Fibroblast of gingiva (primary cell): ENCODE results near the gene MSANTD1.
A peak's percentile ranks its signal among the peaks of the same experiment; 100 is the strongest.

Source experiments
- DNase-seq: peaks from one replicate; pipeline ENCODE4 v3.0.0-alpha.2; 2011; ENCODE audit warnings: low read depth

Gene MSANTD1

DNA sequence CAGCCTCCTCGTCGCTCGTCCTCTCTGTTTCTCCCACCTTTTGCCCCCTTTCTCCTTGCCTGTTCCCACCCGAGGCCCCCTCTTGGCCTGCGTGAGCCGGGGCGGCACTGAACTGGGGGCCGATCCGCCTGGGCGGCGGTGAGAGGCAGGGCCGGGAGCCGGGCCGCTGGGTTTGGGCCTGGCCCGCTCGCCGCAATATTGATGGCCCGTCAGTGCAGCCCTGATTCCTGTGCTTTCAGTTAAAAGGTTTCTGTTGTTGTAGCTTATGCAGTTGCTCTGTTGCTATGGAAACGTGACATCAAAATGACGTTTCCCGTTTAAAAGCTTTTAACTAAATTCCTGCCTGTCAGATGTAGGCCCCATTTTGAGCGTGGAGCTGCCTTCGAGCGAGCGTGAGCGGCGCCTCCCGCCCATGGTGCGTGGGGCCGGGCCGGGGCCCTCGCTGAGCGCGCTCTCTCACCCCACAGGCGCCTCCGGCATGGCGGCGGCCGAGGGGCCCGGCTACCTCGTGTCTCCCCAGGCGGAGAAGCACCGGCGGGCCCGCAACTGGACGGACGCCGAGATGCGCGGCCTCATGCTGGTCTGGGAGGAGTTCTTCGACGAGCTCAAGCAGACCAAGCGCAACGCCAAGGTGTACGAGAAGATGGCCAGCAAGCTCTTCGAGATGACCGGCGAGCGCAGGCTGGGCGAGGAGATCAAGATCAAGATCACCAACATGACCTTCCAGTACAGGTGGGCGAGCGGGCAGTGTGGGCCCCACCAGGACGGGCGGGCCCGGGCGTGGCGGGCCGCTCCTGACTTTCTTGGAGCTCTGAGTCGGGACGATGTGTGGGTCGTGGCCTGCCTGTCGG lies at the start of gene MSANTD1:
TSS of gene MSANTD1 (plus strand) at position 349 of the 851 bp plus-strand sequence. CDS start at position 413, 64 bp downstream.
- peak; percentile 42 for DNase-seq

DNA sequence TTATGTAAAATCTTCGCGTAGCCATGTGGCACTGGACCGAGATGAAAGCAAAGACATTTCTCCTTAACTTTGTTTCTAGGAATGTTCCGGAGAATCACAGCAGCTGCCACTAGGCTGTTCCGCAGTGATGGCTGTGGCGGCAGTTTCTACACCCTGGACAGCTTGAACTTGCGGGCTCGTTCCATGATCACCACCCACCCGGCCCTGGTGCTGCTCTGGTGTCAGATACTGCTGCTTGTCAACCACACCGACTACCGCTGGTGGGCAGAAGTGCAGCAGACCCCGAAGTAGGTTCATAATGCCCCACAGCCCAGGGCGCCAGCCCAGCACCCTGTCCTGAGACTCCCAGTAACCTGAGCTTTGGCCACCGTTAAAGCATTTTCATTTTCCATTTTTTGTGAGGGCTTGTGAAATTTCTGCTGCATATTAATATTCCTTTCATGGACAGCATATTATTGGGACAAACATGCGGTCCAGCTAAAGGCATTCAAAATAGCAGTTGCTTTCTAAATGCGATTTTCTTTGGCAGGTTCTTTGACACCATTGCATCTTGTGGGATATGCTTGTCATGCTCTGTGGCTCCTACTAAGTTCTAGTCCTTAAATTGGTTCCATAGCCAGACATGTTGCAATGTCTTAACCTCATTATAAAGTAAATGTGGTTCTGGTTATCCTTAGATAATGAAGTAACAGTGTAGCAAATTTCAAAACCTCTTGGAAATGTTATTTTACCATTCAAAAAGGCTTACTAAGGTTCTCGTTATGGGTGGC lies 49.1 kb upstream of the MSANTD1 start:
- peak; percentile 96 for DNase-seq

DNA sequence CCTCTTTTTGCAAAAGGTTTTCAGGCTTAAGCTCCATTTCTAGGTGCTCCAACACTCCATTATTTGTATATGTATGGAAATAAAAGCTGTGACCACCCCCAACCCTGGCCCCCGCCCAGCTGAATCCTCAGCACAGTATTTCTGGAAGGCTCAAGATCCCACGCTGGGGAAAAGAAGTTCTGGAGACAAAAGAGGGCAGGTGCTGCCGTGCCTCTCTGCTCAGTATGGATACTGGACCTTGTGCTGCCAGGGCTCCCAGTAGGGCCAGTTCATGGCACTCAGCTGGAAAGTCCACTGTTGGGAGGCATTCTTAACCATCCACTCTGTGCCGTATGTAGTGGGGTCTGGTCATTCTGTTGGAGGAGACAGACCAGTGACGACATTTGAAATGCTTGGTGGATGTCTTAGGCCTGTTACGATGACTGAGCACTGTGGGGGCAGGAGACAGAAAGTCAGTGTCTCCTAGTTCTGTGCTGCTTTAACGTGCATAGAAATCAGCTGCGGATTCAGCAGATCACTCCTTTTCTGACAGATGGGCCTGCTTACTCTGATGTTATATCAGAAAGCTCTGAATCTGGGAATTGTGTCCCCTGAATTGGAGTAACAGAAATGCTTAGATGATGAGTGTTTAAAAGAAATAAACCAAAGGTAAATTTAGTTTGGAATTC lies 48.4 kb upstream of the MSANTD1 start:
- no peak for DNase-seq

DNA sequence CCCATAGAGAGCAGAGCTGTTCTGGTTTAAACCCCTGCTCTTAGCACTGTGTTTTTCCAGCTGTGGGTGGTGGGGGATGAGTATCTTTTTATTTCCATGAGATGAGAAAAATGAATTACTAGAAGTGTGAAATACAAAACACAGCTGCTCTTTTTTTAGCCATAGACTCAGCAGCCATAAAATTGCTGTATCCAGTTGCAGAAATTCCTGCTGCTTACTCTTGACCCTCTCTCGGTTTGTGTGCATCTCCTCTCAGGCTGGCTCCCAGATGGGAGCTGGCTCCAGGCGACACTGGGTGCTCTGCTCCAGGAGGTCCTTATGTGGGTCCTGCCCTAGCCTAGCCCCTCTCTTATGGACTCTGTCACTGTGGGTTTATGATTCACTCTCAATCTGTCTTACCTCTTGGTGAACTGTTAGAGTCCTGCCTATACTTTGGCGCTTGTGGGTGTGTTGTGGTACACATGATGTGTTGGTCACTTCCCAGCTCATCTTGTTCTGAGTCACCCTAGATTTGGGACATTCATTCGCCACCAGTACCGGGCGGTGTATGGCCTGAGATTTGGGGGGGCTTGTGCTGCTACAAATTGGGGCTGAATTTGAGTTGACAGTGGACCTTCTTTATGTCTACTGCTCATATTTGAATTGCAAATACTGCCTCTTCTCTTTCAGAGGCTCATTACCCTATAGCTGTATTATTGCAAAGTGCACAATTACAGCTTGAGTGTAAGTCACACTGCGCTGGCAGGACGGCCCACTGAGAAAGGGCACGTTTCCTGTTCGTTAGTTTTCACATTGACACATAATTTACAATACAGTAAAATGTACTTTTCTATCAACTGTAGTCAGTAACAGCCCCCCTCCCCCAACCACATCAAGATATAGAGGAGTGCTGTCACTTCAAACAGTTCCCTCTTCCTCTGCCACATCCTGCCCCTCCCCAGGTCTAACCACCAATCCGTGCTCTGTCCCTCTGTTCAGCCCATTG lies 46.9 kb upstream of the MSANTD1 start:
- no peak for DNase-seq

- peak; percentile 56 for DNase-seq
Observed at GRCh38 chr4:3202836-3203820, 45.8 kb upstream of the MSANTD1 start.

DNA sequence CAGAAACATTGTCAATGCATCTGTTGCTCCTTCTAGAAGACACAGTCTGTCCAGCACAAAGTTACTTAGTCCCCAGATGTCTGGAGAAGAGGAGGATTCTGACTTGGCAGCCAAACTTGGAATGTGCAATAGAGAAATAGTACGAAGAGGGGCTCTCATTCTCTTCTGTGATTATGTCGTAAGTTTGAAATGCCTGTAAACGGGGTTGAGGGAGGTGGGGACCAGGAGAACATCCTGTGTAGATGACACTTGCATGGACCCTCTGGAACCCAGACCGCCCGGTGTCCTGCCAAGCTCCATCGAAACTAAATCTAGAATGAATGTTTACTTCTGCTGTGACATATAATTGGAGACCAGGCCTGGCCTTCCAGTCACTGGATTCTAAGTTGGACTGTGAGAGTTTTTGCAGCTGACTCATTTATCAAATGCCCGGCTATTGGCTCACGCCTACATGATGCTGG lies 45.0 kb upstream of the MSANTD1 start:
- peak; percentile 75 for DNase-seq

DNA sequence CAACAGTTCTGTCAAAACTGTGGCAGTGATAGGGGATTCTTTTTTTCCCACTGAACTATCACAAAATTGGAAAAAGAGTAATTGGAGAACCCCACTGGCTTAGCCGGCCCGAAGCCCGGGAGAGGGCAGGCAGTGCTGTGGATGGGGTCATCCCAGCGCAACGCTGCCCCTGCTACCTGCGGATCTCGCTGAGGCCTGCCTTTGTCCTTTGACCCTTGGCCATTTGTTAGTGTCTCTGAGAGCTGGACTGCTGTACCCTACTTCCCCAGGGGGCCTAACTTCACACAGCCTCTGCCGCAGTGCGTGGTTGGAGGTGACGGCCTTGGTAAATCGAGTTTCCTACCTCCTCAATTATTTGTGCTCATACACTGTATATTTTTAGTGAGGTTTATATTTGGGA lies 43.0 kb upstream of the MSANTD1 start:
- no peak for DNase-seq

DNA sequence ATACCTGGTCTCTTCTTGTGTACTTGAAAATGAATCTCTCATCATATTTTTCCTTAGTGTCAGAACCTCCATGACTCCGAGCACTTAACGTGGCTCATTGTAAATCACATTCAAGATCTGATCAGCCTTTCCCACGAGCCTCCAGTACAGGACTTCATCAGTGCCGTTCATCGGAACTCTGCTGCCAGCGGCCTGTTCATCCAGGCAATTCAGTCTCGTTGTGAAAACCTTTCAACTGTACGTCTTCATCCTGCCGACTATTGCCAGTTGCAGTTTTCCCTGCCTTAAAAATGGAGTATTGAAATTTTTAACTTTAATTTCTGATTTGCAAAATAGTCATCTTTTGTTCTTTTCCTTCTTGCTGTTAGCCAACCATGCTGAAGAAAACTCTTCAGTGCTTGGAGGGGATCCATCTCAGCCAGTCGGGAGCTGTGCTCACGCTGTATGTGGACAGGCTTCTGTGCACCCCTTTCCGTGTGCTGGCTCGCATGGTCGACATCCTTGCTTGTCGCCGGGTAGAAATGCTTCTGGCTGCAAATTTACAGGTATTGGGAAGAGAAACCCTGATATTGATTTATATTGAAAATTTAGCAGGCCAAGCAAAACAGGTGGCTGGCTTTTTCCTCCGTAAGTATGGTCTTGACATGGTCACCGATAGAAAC lies 42.4 kb upstream of the MSANTD1 start:
- DNase-seq: no peak

GRCh38 chr4:3207531-3208037 lies 41.4 kb upstream of the MSANTD1 start:
- DNase-seq: peak; percentile 81

DNA sequence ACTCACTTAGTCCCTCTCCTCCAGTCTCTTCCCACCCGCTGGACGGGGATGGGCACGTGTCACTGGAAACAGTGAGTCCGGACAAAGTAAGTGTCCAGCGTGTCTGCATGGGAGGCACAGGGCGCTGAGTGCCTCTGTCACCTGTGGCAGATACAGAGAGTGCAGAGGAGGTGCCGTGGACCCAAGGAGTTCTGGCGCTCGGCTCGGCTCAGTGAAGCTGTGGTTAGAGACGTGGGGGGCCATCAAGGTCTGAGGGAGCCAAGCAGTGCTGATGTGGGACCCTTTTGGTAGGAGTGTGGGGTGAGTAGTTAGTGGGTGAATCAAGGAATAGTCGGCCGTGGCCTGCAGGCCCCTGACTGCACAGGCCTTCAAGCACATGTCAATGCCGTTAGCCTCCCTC lies 40.1 kb upstream of the MSANTD1 start:
- DNase-seq: no peak

DNA sequence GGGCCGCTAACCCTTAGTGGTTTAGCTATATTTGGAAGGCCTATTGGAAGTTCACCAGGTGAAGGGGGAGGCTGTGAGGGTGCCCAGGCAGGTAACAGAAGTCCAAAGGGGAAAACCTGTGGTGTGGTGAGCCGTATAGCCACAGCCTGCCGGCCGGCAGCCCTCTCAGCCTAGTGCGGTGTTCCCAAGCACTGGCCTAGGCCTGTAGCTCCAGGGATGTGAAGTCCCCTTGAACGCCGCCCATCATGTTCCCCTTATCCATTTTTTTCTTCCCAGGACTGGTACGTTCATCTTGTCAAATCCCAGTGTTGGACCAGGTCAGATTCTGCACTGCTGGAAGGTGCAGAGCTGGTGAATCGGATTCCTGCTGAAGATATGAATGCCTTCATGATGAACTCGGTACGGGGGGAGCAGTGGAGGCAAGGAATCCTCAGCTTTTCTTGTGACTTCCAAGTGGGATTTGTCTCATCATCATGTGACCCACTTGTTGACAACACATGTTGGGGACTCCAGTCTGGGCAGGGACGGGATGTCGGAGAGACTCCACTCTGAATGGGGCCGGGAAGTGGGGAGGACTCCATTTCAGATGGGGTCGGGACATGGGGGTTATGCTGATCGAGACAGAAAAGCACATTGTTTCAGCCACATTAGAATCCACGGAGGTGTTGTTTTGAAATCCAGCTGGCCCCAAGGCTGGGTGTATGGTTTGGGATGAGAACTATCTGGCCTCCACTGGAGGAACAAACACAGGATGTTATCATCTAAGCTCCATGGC lies 39.2 kb upstream of the MSANTD1 start:
- no peak for DNase-seq

DNA sequence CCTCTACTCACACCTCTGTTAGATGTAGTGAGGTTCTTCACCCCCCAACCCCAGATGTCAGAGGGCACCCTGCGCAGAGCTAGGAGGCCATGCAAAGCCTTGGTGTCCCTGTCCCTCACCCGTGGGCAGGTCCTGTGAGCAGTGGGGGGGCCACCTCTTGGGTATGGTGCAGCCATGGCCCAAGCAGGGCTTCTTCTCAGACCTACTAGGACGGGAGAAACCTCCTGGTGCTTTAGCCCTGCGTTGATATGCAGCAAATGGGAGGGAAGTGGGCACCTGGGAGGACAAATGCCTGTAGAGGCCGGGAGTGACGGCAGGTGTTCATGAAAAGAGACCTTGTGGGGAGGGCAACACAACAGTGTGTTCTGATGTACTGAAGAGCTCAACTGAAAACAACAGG lies 38.5 kb upstream of the MSANTD1 start:
- DNase-seq: no peak

GRCh38 chr4:3211866-3212265 lies 37.1 kb upstream of the MSANTD1 start:
- DNase-seq: no peak

- no peak for DNase-seq
Observed at GRCh38 chr4:3212391-3213105, 36.4 kb upstream of the MSANTD1 start.

DNA sequence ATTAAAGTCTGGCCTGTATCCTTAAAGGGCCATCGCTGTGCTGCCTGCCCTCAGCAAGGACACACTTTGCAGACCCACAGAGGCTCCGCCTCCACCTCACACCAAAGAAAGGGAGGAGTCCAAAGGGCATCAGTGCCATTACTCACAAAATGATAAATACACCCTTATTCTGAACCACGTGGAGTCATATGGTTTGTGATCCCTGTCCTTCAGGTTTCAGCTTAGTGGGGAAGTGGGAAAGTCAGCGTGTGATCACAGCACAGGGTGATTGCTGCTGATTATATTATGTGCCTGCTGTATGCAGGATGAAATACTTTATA lies 35.9 kb upstream of the MSANTD1 start:
- no peak for DNase-seq

- no peak for DNase-seq
Observed at GRCh38 chr4:3213661-3214250, 35.2 kb upstream of the MSANTD1 start.

DNA sequence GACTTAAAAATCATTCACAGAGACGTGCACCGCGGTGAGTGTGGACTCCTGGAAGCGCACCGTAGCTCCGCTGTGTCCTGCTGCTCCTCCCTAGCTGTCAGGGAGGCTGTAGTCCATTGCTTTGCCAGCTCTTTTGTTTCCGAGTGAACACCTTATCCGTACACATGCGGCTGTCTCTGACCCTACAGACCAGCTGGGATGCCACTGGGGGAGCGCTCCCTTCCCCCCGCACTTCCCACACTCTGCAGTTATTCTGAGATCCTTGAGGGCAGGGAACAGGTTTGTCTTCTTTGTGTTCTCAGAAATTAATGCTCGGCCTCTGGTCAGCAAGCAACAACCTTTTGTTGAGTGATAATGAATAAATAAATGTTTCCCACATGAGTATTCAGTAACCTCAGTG lies 33.7 kb upstream of the MSANTD1 start:
- DNase-seq: no peak

GRCh38 chr4:3215733-3216132 lies 33.2 kb upstream of the MSANTD1 start:
- DNase-seq: no peak
